ENCODE measurements around the gene SYMPK. TPM values are rescaled to one million over a fixed set of nuclear protein-coding genes. Genes with fewer than 3 reads are reported as not detected.
A peak's percentile ranks its signal among the peaks of the same experiment; 100 is the strongest.

SYMPK gene
- total RNA-seq, 1 donor from 2014 or later: 72.1 TPM

- Mint-ChIP-seq H3K27ac (ENCODE audit: unreplicated experiment) (peak within 1 kb of the TSS; percentile 98), H3K4me1 (ENCODE audit: unreplicated experiment) (peaks cover 22% of the 10 kb centered on the region), H3K36me3 (ENCODE audit: unreplicated experiment) (peaks cover 7% of the 10 kb centered on the region), H3K27me3 (ENCODE audit: unreplicated experiment) (no peaks in the 10 kb centered on the region), H3K4me3 (ENCODE audit: unreplicated experiment) (peak within 1 kb of the TSS; percentile 96), H3K9me3 (ENCODE audit: unreplicated experiment) (no peaks in the 10 kb centered on the region)
- DNase-seq (ENCODE audit: extremely low spot score, unreplicated experiment): peak; percentile 96
- no peak for TF ChIP-seq CTCF (IDR thresholded peaks at IDR 0.05)
Observed at GRCh38 chr19:45885556-45886426, 22.8 kb upstream of the SYMPK start, which contains the start of gene IRF2BP1. IRF2BP1 (minus strand) TSS chr19:45886141; CDS start chr19:45885774, 367 bp downstream.

- Mint-ChIP-seq H3K4me3 (ENCODE audit: unreplicated experiment) (peak overlapping the region; percentile 57), H3K36me3 (ENCODE audit: unreplicated experiment) (peaks cover 5% of the 10 kb centered on the region), H3K9me3 (ENCODE audit: unreplicated experiment) (no peaks in the 10 kb centered on the region), H3K4me1 (ENCODE audit: unreplicated experiment) (peaks cover 22% of the 10 kb centered on the region), H3K27ac (ENCODE audit: unreplicated experiment) (no peak overlapping the region), H3K27me3 (ENCODE audit: unreplicated experiment) (no peaks in the 10 kb centered on the region)
- no peak for DNase-seq (ENCODE audit: extremely low spot score, unreplicated experiment)
- TF ChIP-seq CTCF (IDR thresholded peaks at IDR 0.05): no peak
Observed at GRCh38 chr19:45884682-45885555, 22.0 kb upstream of the SYMPK start.

- Mint-ChIP-seq H3K4me3 (ENCODE audit: unreplicated experiment) (peak overlapping the region; percentile 69), H3K27ac (ENCODE audit: unreplicated experiment) (no peak overlapping the region), H3K9me3 (ENCODE audit: unreplicated experiment) (no peaks in the 10 kb centered on the region), H3K36me3 (ENCODE audit: unreplicated experiment) (peaks cover 5% of the 10 kb centered on the region), H3K4me1 (ENCODE audit: unreplicated experiment) (peaks cover 22% of the 10 kb centered on the region), H3K27me3 (ENCODE audit: unreplicated experiment) (no peaks in the 10 kb centered on the region)
- no peak for DNase-seq (ENCODE audit: extremely low spot score, unreplicated experiment)
- TF ChIP-seq CTCF (IDR thresholded peaks at IDR 0.05): no peak
Observed at GRCh38 chr19:45883881-45884681, 21.1 kb upstream of the SYMPK start.

- Mint-ChIP-seq H3K27ac (ENCODE audit: unreplicated experiment) (peak overlapping the region; percentile 57), H3K4me3 (ENCODE audit: unreplicated experiment) (peak overlapping the region; percentile 69), H3K4me1 (ENCODE audit: unreplicated experiment) (peaks cover 25% of the 10 kb centered on the region), H3K27me3 (ENCODE audit: unreplicated experiment) (no peaks in the 10 kb centered on the region), H3K36me3 (ENCODE audit: unreplicated experiment) (peaks cover 5% of the 10 kb centered on the region), H3K9me3 (ENCODE audit: unreplicated experiment) (no peaks in the 10 kb centered on the region)
- peak; percentile 32 for TF ChIP-seq CTCF (IDR thresholded peaks at IDR 0.05)
- no peak for DNase-seq (ENCODE audit: extremely low spot score, unreplicated experiment)
Observed at GRCh38 chr19:45883586-45883880, 20.6 kb upstream of the SYMPK start.
